GM12892 (cell line): Measurements from ENCODE around the gene TCTN3.

Experiments used
- POLR2A ChIP-seq: IDR thresholded peaks from 2 replicates; pipeline ENCODE4 v1.6.1; 2011; ENCODE audit warnings: low read depth, low read length, control low read depth
- POLR2AphosphoS5 ChIP-seq: IDR thresholded peaks from 2 replicates; pipeline ENCODE4 v1.6.1; 2011; ENCODE audit warnings: low read depth, low read length, control low read depth

- no peak for TF ChIP-seq POLR2A
- TF ChIP-seq POLR2AphosphoS5 = no peak
Measured at GRCh38 chr10:95706573-95706972, 12.8 kb upstream of the TCTN3 start.
